ENCODE measurements around the gene RGS18.

RGS18 gene

DNA sequence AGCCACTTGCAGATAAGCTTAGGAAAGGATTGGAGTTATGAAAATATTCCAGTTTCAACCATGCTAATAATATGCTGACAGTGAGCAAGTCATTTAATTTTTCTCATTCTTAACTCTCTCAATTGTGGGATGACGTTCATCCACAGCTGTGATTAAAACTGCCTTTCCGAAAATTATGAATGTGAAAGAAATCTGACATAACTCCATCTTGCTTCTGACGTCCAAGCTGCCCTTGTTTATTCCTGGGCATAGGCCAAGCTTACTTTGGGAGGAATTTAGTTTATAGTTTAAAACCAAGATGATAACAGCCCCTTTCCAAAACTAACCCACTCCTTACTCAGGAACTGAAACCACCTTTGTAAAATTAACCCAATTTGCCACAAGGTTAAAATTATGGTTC is 11.0 kb upstream of the RGS18 start:
- POLR2A ChIA-PET: no interaction called here
- no peak for DNase-seq (ENCODE audit: low read depth, low spot score)
- CTCF ChIA-PET: interaction anchor here (1.0 kb wide), 1 partner anchor 153 kb away, joined by 10 read pairs; no protein-coding TSS in a partner anchor
- no peak overlapping the region for H3K4me3 ChIP-seq (ENCODE audit: low read depth, low read length)
- no peak for TF ChIP-seq CTCF (IDR thresholded peaks at IDR 0.05; ENCODE audit: insufficient read depth, low read length, missing control alignments)

GRCh38 chr1:192147696-192148095 is 10.6 kb upstream of the RGS18 start:
- no peak for TF ChIP-seq CTCF (IDR thresholded peaks at IDR 0.05; ENCODE audit: insufficient read depth, low read length, missing control alignments)
- DNase-seq (ENCODE audit: low read depth, low spot score): no peak
- POLR2A ChIA-PET: no interaction called here
- CTCF ChIA-PET: interaction anchor here (1.0 kb wide), 1 partner anchor 154 kb away, joined by 10 read pairs; no protein-coding TSS in a partner anchor
- H3K4me3 ChIP-seq (ENCODE audit: low read depth, low read length): no peak overlapping the region

- ChIA-PET POLR2A (no interaction called here), CTCF (interaction anchor here (1.3 kb wide), 1 partner anchor 31 kb away, joined by 5 read pairs; no protein-coding TSS in a partner anchor)
These were observed 7.1 kb upstream of the RGS18 start for GRCh38 chr1:192151176-192151575.

GRCh38 chr1:192153276-192153675 is 5.0 kb upstream of the RGS18 start:
- no peak for DNase-seq (ENCODE audit: low read depth, low spot score)
- H3K4me3 ChIP-seq (ENCODE audit: low read depth, low read length): no peak overlapping the region
- ChIA-PET CTCF (no interaction called here), POLR2A (no interaction called here)
- TF ChIP-seq CTCF (IDR thresholded peaks at IDR 0.05; ENCODE audit: insufficient read depth, low read length, missing control alignments): no peak

More at GRCh38 chr1:192151176-192151575, 7.1 kb upstream of the RGS18 start:
- H3K4me3 ChIP-seq (ENCODE audit: low read depth, low read length): no peak overlapping the region
- TF ChIP-seq CTCF (IDR thresholded peaks at IDR 0.05; ENCODE audit: insufficient read depth, low read length, missing control alignments): no peak
- DNase-seq (ENCODE audit: low read depth, low spot score): no peak

DNA sequence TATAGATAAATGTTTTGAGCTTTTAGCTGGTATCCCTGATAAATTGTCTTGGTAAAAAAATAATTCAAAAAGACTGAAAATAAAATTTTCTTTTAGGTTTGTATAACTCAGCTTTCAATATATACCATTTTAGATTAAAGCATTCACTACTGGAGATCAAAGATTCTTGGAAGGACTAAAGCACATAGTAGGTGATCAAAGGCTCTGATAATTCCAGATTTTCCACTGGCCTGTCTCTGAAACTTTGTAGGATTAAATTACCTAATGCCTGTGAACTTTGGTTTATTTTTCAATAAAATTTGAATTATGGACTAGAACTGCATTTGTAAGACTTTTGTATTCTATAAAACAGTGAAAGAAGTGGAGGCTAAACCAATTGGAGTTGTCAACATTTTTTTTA is 1.2 kb upstream of the RGS18 start:
- H3K4me3 ChIP-seq (ENCODE audit: low read depth, low read length): no peak overlapping the region
- POLR2A ChIA-PET: no interaction called here
- TF ChIP-seq CTCF (IDR thresholded peaks at IDR 0.05; ENCODE audit: insufficient read depth, low read length, missing control alignments): no peak
- no peak for DNase-seq (ENCODE audit: low read depth, low spot score)
- CTCF ChIA-PET: interaction anchor here (0.5 kb wide), 1 partner anchor 93 kb away, joined by 3 read pairs; no protein-coding TSS in a partner anchor

DNA sequence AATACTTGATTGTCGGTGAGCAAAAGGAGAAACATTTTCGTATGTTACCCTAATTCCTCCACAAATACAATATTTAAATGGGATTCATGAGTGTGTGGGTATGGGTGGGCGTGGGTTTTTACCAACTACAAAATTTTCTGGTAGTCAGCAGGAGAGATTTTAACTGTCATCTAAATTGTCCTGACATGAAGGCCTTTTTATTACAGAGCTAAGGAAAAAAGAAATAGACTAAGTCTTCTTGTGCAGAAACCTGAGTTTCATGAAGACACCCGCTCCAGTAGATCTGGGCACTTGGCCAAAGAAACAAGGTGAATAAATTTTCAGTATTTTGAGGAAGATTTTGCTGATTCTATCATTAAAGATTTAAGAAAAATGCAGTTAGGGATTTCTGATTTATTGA is 752 bp downstream of the RGS18 start:
- ChIA-PET CTCF (no interaction called here), POLR2A (no interaction called here)
- no peak for DNase-seq (ENCODE audit: low read depth, low spot score)
- H3K4me3 ChIP-seq (ENCODE audit: low read depth, low read length): no peak overlapping the region
- no peak for TF ChIP-seq CTCF (IDR thresholded peaks at IDR 0.05; ENCODE audit: insufficient read depth, low read length, missing control alignments)

Data from AG04449 (cell line).